Dedifferentiated amniotic fluid mesenchymal stem cell (primary cell): Measurements from ENCODE around the gene HES7.
"Not testable (repeated sequence)": the region's sequence is repeated elsewhere in the genome, so short reads cannot be mapped to it uniquely, and the experiment has no call there.

Experiments used
- DNase-seq: peaks from one replicate; pipeline ENCODE4 v3.0.0-alpha.2; 2016; ENCODE audit errors: extremely low spot score

The HES7 gene

DNA sequence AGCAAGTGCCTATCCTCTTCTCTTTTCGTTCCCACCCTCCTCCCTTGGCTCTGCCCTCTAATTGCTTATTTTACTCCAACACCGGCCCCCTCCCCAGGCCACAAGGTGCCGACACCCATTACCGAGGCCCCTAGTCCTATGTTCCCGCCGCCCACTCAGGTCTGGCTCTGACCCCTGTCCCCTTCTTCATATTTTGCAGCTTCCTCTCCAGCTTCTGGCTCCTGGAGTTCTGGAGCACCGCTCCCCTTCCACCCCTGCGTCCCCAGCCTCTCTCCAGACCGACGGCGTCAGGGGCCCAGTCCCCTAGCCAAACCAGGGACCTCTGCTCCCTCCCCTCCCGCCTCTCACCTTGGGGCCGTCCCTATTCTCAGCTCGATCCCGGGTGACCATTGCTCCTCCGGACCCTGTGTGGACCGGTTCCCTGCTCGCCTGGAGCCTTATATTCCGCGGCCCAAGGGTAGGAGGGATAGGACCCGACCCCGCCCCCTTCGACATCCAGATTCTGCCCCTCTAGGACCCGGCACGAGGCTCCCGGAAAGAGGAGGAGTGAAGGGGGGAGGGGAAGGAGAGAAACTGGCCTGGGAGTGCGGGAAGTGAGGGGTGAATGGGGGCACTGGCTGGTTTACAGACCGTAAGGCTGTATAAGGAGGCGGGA lies at the start of gene HES7:
Gene HES7, minus strand, starts transcription at position 412 of the 655 bp plus-strand sequence. Its CDS starts 22 bp downstream, at position 390.
- DNase-seq: no peak

DNA sequence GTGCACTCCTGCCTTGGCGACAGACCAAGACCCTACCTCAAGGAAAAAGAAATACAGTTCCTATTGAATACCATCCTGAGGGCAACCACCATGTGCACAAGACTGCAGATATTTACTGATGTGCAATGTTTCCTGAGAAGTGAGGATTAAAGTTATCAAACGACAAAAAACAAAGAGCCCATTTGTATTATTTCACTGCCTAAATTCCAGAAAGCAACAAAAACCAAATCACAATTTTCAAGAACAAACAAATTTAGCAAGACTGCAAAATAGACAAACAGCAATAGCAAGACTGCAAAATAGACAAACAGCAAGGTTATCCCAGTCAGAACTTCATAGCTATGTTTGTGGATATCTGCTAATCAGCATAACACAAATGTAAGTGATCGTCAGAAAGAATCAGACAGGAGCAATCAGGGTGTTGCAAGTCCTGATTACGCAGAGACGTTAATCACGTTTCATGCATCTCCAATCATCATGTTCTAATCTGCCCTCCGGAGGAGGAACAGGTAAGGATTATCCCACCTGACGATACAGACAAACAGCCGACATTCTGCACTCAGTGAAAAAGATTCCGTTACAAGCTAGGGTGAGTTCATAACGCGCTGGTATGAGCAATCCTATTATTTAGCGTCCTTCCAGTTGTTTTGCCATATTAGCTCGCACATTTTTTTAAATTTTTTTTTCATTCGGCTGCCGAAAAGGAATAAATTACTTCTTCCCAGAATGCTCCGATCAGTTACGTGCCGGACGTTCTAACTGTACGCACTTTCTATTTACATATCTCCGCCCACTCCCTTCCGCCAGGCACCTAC lies 49.4 kb upstream of the HES7 start:
- peak; percentile 93 for DNase-seq

DNA sequence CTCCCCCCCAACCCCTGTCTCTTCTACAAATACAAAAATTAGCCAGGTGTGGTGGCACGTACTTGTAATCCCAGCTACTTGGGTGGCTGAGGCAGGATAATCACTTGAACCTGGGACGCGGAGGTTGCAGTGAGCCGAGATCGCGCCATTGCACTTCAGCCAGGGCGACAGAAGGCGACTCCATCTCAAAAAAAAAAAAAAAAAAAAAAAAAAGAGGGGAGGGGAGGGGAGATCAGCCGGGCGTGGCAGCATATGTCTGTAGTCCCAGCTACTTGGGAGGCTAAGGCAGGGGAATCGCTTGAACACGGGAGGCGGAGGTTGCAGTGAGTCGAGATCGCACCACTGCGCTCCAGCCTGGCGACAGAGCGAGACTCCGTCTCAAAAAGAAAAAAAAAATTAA lies 46.3 kb upstream of the HES7 start:
- DNase-seq: not testable (repeated sequence)

DNA sequence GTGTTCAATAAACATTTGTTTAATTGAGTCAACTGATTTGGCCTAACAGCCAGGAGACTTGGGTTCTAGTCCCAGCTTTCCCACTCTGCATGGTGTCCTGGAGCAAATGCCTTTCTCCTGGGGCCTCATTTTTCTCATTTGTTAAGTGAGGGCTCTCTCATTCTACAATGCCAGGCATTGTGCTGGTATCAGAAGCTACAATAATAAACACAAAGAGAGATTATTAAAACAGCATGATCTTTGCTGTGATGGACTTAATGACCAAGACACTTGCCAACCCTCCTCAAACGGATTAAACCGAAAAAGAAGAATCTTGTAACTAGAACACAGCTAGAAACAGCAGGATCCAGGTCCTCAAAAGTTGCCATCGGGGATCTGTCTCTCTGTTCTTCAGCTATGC lies 43.6 kb upstream of the HES7 start:
- no peak for DNase-seq

DNA sequence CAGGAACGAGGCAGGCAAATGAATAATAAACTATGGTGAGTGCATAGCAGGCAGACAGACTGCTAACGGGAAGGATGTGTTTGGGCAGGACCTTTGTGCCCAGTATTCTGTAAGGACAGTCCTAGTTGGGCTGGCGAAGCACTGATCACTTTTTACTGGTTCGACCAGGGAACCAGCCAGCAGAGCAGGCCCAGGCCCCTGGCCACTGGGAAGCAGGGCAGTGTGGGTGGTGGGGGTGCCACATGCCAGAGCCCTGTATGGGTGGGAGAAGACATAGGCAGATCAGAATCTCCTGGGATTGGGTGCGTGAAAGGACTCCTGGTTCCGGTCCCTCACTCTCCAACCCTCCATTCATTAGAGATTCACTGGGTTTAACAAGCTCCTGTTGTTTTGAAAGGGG lies 42.8 kb upstream of the HES7 start:
- DNase-seq: no peak

DNA sequence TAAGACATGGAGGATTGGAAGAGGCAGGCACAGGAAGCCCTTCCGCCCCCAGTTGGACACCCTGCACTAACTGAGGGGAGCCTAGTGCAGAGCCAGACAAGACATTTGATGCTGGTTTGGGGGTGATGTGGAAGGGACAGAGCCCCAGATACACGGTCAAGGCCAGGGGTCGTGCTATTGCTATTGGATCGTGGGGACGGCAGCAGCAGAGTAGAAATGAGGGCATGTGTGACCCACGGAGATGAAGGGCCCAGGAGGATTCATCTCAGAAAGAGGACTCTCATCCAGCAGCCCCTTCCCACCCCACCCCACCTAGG lies 40.9 kb upstream of the HES7 start:
- no peak for DNase-seq

DNA sequence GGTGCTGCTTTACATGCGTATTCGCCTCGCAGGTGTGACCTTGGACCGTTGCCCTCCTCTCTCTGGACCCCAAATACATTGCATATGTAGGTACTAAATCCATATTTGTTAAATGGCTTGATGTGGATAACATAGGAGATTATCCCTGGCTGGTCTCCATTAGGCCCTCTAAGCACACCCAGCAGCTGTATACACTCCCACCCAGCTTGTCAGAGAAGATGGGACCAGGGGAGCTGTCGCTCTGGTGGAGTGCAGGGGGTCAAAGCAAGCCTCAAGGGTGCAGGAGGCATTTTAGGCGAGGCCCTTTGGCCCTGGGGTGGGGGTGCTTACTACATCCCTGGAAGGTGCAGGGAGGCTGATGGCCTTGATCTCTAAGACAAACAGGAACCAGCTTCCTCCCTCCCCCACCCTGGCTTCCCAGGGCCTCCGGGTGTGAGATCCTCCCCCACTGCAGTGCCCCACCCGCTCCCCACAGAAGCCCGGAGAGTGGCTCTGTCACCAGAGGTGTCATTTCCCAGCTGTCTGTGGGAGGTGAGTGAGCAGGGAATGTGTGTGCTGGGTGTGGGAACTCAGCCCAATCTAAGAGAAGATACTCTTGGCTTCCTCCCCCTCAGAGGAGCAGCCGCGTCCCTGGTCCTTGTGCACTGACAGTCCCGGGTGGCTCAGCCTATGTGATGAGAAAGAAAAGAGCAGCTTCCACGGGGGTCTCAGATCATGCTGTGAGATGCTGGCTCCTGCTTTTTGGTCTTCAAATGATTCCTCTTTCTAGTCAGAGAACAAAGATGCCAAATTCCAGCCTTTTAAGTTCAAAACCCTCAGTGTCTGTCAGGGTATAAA lies 40.3 kb upstream of the HES7 start:
- DNase-seq: no peak

DNA sequence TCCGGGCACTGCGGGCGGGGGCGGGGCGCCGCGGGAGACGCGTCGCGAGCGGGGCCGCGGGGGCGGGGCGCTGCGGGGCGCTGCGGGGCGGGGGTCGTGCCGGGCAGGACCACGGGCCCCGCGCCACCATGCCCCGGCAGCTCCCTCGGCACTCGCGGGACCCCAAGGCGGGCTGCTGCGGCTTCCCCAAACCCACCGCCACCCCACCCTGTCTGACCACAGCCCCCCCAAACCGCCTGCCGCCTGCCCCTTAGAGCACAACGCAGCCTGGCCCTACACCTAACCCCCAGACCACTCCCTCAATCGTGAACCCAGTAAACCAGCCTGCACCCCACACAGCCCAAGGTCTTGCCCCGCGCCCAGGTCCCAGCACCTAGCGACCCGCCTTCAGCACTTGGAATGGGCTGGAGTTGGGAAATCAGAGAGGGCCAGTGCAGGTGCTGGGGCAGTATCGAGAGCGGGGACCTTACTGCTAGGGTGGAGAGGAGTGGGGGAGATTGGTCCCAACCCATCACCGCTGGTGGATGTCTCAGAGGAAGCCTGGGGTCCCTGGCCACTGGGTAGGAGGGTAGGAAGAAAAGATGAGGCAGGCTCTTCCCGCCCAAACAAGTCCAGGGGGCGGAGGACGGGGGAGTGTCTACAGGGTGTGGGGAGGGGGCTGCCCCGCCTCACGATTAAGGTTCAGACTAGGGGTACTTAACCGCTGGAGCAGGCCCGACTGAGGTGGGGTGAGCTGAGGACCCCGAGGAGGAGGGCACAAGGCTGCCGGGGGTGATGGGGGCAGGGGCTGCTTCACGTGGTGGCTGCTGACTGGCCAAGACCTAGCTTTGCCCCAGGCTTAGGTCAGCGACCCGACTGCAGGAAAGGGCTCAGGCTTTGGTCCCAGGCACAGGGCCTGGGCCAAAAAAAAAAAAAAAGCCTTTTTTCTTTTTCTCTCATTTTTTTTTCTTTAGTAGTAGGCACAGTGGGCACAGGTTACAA lies 39.4 kb upstream of the HES7 start:
- DNase-seq: no peak

DNA sequence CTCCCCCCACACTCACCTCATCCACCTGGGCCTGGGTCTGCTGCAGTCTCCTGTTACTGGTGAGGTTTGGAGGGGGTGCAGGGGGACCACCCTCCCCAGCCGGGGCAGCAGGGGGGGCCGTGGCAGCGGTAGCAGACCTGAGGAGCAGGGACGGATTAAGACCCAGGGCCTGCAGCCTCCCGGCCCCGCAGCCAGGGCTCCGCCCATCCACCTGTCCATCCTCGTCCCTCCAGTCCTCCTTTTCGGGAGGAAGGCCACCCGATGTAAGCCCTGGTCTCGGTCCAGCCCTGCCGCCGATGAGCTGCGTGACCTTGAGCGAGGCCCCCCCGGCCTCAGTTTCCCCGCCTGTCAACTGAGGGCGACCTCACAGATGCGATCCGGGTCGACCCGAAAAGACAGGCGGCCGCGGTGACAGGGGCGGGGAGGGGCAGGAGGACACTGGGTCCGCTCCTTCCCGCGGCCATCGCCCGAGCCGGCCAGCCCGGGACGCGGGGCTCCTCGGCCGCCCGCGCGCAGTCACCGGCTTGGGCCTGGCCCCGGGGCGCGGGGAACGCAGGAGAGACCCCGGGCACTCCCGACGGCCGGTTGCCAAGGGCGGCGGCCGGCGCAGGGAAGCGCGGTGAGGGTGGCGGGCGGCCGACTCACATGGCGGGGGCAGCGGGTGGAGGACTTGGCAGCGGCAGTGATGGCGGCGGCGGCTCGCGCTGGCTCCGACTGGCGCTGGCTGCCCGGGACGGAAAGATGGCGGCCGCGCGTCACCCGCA lies 38.5 kb upstream of the HES7 start, which contains the start of gene VAMP2:
Gene VAMP2, minus strand, starts transcription at position 716 of the 764 bp plus-strand sequence. Its CDS starts 69 bp downstream, at position 647.
- DNase-seq: peak; percentile 46

DNA sequence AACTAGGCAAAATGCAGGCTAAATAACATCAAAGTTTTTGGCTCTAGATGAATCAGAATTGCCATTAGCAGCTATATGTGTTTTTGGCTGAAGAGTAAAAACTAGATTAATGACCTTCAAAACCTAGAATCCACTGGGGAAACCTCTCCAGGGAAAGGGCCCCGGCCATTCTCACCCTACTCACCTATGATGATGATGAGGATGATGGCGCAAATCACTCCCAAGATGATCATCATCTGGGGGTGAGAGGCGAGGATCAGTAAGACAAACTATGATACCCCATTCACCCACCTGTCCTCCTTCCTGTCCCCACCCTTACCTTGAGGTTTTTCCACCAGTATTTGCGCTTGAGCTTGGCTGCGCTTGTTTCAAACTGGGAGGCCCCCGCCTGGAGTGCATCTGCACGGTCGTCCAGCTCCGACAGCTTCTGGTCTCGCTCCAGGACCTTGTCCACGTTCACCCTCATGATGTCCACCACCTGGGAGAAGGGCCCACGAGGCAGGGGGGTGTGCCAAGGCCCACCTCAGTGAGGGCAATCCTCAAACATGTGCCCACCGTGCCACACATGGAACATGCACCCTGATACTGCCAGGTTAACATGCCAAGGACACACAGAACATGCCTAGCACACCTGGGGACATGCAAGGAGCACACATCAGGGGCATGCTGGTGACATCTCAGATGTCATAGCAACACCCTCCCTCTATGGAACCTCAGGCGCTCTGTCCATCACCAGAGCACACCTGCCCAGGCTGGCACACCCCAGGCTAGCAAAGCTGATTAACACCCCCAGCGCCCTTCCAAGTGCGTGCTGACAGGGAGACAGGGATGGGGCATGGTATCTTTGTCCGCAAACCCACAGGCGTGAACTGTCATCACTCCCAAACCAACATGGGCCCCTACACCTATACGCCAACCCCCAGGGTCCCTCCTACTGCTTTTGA lies 37.7 kb upstream of the HES7 start:
- DNase-seq: no peak

DNA sequence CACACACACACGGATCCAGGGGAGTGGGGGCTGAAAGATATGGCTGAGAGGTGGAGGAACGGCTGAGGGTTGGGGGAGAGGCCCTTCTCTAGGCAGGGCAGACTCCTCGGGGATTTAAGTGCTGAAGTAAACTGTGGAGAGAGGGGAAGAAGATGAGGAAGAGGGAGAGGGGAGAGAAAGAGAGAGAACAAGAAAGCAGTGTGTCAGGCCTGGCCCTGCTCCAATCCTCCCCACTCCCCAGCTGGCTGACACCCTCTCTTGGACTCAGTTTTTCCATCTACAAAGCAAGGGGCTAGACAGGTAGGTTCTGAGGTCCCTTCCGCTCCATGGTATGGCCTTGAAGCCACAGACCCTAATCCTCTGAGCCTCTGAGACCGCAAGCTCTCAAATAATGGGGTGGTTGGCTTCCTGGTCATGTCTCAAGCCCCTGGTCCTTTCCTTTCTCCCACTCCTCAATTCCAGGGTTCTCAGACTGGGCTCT lies 36.9 kb upstream of the HES7 start:
- no peak for DNase-seq

DNA sequence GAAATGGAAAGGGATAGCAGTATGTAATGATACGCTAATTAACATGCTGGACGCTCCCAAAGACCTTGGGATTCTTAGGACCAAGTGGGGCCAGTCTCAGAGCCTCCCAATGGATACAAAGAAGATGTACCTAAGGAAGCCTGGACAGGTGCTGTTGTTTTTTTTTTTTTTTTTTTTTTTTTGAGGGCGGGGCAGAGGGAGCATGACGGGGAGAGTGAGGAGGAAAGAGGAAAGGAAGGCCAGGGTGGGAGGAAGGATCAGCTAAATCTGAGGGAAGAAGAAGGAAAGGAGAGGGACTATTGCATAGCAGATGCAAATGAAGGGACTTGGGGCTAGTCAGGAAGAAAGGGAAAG lies 36.3 kb upstream of the HES7 start:
- no peak for DNase-seq

DNA sequence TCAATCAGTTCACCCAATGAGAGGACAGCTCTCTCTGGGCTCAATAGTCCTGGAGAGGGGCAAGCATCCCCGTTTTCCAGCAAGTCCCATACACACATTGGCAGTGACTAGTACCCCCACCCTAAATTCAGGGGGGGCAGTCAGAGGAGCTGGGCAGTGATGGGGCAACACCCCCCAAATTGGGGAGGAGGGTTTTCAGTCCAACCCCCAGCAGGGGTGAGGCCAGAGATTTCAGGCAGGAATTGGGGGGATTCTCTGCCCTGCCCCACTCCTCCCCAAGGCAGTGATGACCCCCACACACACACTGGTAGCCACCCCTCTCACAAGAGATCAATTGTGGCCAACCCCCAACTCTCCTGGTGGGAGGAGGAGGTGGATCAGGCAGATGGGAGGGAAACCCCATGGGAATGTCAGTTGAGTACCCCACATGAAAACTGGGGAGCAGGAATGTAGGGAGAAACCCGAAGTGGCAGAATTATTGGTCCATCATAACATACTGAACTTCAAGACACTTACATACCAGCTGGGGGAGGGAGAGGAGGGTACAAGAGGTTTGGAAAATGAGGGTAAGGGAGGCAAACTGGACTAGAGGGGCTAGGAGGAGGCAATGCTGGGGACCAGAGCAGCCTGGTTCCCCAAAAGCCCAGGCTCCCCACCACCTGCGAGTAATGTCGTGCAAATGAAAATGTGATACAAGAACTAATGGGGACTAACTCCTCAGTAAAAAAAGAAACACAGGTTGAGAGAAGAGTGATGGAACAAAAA lies 35.7 kb upstream of the HES7 start:
- no peak for DNase-seq

DNA sequence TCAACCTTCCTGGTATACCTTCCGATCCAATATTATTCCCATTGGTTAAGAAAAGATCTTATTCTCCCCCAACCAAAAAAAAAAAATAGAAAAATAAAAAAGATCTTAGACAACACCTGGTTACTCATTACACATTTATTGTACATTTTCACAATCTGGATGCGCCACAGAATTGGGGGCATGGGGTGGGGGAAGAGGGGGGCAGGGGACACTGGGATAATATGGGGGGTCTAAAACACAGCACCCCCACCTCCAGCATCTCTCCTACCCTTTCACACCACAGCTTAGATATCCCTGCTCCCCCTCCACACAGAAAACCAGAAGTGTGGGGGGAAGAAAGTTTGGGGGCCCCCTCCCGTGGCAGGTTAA lies 35.1 kb upstream of the HES7 start:
- no peak for DNase-seq

DNA sequence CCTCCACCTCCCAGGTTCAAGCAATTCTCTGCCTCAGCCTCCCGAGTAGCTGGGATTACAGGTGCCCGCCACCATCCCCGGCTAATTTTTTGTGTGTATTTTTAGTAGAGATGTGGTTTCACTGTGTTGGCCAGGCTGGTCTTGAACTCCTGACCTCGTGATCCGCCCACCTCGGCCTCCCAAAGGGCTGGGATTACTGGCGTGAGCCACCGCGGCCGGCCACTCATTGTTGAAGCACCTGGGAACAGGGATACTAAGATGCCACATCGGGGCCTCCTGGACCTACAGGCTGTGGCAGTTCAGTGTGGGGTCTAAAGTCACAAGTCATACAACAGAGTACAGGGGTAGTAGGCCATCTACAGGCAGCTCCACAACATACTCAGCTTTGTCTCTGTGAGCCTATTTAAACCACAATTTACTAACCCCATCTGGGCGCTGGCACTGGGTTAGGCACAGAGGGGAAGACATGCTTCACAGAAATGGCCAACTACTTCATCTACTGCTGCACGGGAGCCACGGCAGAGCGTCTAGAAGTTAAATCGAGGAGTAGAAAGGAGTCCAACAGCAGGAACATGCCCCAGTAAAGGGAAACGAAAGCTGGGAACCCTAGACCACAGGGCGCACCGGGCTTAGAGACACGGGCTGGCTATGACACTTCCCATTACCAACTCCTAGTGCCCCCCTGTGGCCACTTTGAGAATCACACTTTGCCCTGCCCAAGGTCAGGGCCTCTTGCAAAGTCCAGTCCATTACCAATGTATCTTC lies 34.5 kb upstream of the HES7 start:
- peak; percentile 89 for DNase-seq

DNA sequence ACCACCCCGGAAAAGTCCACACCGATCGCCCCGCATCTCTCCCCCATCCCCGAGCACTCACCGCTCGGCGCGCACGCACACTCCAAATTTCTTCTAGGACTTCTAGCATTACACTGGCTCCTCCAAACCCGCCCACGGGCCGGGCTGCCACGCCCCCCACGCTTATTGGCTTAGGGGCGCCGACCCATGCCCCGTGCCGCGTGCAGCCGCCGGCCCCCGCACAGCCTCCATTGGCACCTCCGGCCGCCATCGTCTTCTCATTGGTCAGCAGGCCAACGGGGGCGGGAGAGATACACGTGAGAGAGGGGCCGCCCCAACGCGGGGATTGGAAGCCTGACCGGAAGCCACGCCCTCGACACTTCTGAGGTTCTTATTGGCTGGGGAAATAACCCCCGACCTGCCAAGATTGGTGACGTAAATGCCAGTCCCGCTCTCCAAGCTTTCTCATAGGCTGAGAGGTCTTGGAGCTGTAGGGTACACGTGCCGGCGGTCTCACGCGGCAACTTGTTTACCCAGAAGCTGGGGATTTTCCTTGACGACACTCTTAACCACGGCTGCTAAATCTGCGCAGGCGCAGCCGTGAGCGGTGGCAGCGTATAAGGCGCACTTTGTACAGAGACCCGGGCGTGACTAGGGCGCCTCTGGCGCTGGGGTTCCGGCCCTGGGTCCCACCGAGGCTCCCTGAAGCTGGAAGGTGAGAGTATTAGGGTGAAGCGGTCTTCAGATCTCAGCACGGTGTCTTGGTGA lies 32.5 kb upstream of the HES7 start:
- DNase-seq: peak; percentile 100

DNA sequence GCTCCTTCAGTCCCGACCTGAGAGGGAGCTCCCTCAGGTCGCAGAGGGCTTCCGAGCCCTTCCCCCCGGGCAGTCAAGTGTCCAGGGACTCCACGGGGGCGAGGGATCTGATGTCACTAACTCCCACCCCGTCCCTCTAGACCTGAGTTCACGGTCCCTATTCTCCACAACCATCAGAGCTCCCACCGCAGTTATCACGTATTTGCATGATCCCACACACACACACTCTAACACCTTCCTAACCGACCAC lies 32.0 kb upstream of the HES7 start:
- DNase-seq: no peak
